Measurements from ENCODE around the gene PCK2.

PCK2 gene

GRCh38 chr14:24093901-24094840, at the start of gene PCK2 (continued):
- TF ChIP-seq REST (tag by site-specific recombination; IDR thresholded peaks at IDR 0.05) = peak; percentile 41; the same call in 1 of the 2 replicates
- no peak for TF ChIP-seq ZNF214 (tag by site-specific recombination; IDR thresholded peaks at IDR 0.05; ENCODE audit: borderline replicate concordance)
- TF ChIP-seq ZSCAN30 (tag by site-specific recombination; IDR thresholded peaks at IDR 0.05) = peak; percentile 73
- no peak for TF ChIP-seq ZNF747 (tag by site-specific recombination; IDR thresholded peaks at IDR 0.05)
- no peak for TF ChIP-seq ZNF132 (tag by site-specific recombination; IDR thresholded peaks at IDR 0.05; ENCODE audit: borderline replicate concordance)
- peak; percentile 78 for TF ChIP-seq ZXDB (tag by site-specific recombination; IDR thresholded peaks at IDR 0.05)
- no peak for TF ChIP-seq ZNF121 (tag by site-specific recombination; IDR thresholded peaks at IDR 0.05)
- no peak for TF ChIP-seq ZNF221 (tag by site-specific recombination; IDR thresholded peaks at IDR 0.05; ENCODE audit: borderline replicate concordance)
- TF ChIP-seq OVOL3 (tag by site-specific recombination; IDR thresholded peaks at IDR 0.05) = no peak
- no peak for TF ChIP-seq ZNF548 (tag by site-specific recombination; IDR thresholded peaks at IDR 0.05)
- TF ChIP-seq ZNF785 (tag by site-specific recombination; IDR thresholded peaks at IDR 0.05) = 0 out of 2 replicates have a peak, but pooled peaks have one; percentile 32
- no peak for TF ChIP-seq ZNF433 (tag by site-specific recombination; IDR thresholded peaks at IDR 0.05; ENCODE audit: low read depth)
- no peak for TF ChIP-seq ZNF169 (tag by site-specific recombination; IDR thresholded peaks at IDR 0.05)
- TF ChIP-seq ZFP69B (tag by site-specific recombination; IDR thresholded peaks at IDR 0.05) = peak; percentile 87
- TF ChIP-seq ZNF341 (tag by site-specific recombination; IDR thresholded peaks at IDR 0.05; ENCODE audit: low read depth) = peak; percentile 79
- no peak for TF ChIP-seq SCRT1 (tag by site-specific recombination; IDR thresholded peaks at IDR 0.05; ENCODE audit: borderline replicate concordance)
- no peak for TF ChIP-seq ZBTB21 (tag by site-specific recombination; IDR thresholded peaks at IDR 0.05)
- peak; percentile 84 for TF ChIP-seq IKZF3 (tag by site-specific recombination; IDR thresholded peaks at IDR 0.05)
- peak; percentile 99 for TF ChIP-seq HOXD13 (CRISPR knock-in tag; IDR thresholded peaks at IDR 0.05; ENCODE audit: borderline replicate concordance)
- TF ChIP-seq ZNF645 (tag by site-specific recombination; IDR thresholded peaks at IDR 0.05) = no peak
- peak; percentile 81 for TF ChIP-seq SP2 (tag by site-specific recombination; IDR thresholded peaks at IDR 0.05)
- peak; percentile 94 for TF ChIP-seq SP3 (tag by site-specific recombination; IDR thresholded peaks at IDR 0.05)
- TF ChIP-seq ZNF843 (tag by site-specific recombination; IDR thresholded peaks at IDR 0.05) = 0 out of 2 replicates have a peak, but pooled peaks have one; percentile 32
- no peak; the same call in 1 of the 2 replicates for TF ChIP-seq WT1 (tag by site-specific recombination; IDR thresholded peaks at IDR 0.05)
- no peak for TF ChIP-seq ZNF513 (tag by site-specific recombination; IDR thresholded peaks at IDR 0.05)
- no peak for TF ChIP-seq TCF7L2 (IDR thresholded peaks at IDR 0.05; ENCODE audit: borderline replicate concordance, low read depth, low read length)
- TF ChIP-seq ZNF138 (tag by site-specific recombination; IDR thresholded peaks at IDR 0.05; ENCODE audit: borderline replicate concordance) = no peak
- TF ChIP-seq ZNF544 (tag by site-specific recombination; IDR thresholded peaks at IDR 0.05) = no peak
- no peak for TF ChIP-seq ZNF140 (tag by site-specific recombination; IDR thresholded peaks at IDR 0.05)
- TF ChIP-seq AEBP2 (tag by site-specific recombination; IDR thresholded peaks at IDR 0.05; ENCODE audit: borderline replicate concordance) = no peak
- peak; percentile 69; the same call in 1 of the 2 replicates for TF ChIP-seq KLF17 (tag by site-specific recombination; IDR thresholded peaks at IDR 0.05)
- TF ChIP-seq YY2 (tag by site-specific recombination; IDR thresholded peaks at IDR 0.05) = 0 out of 2 replicates have a peak, but pooled peaks have one; percentile 50

All from HEK293 (cell line).